Measurements from ENCODE around the gene TSPAN11. TPM values are rescaled to one million over a fixed set of nuclear protein-coding genes. Genes with fewer than 3 reads are reported as not detected.

The TSPAN11 gene
- total RNA-seq, 2 donors from 2014 or later, result 0.26 to 0.66 TPM

- 12 to 18% methylated on average over 2 of the region's 2 CpGs for WGBS, 2 donors
These were observed 9.5 kb downstream of the TSPAN11 start for GRCh38 chr12:30936036-30936435.

GRCh38 chr12:30939234-30939633, 12.7 kb downstream of the TSPAN11 start:
- H3K27me3 ChIP-seq, result no peaks in the 10 kb centered on the region
- WGBS, 2 donors, result 62 to 68% methylated on average over 4 of the region's 4 CpGs
- DNase-seq (no peak), ATAC-seq (no peak)
- H3K4me3 ChIP-seq, result no peak overlapping the region
- no peaks in the 10 kb centered on the region for H3K4me1 ChIP-seq
- H3K27ac ChIP-seq, result no peak overlapping the region
- H3K36me3 ChIP-seq (replicated peaks in 1 of 2; ENCODE audit: insufficient read depth in 1 of 2, low read depth in 2 of 2), result no peaks in the 10 kb centered on the region
- TF ChIP-seq CTCF (IDR thresholded peaks at IDR 0.05) (no peak), POLR2A (IDR thresholded peaks at IDR 0.05) (no peak)
- intact Hi-C loops (cut with DNase I), result no loop called here
- no peaks in the 10 kb centered on the region for H3K9me3 ChIP-seq

More at GRCh38 chr12:30936036-30936435, 9.5 kb downstream of the TSPAN11 start:
- TF ChIP-seq POLR2A (IDR thresholded peaks at IDR 0.05) (no peak), CTCF (IDR thresholded peaks at IDR 0.05) (no peak)
- Histone ChIP-seq H3K36me3 (replicated peaks in 1 of 2; ENCODE audit: insufficient read depth in 1 of 2, low read depth in 2 of 2) (no peaks in the 10 kb centered on the region), H3K4me3 (no peak overlapping the region), H3K4me1 (no peaks in the 10 kb centered on the region), H3K27me3 (no peaks in the 10 kb centered on the region), H3K27ac (no peak overlapping the region), H3K9me3 (no peaks in the 10 kb centered on the region)
- DNase-seq (no peak), ATAC-seq (no peak)
- intact Hi-C loops (cut with DNase I), result no loop called here

- DNase-seq, result no peak
- Histone ChIP-seq H3K36me3 (replicated peaks in 1 of 2; ENCODE audit: insufficient read depth in 1 of 2, low read depth in 2 of 2) (no peaks in the 10 kb centered on the region), H3K4me1 (no peaks in the 10 kb centered on the region), H3K27me3 (no peaks in the 10 kb centered on the region), H3K27ac (no peak overlapping the region), H3K9me3 (no peaks in the 10 kb centered on the region), H3K4me3 (no peak overlapping the region)
- 44 to 47% methylated on average over 1 of the region's 1 CpG for WGBS, 2 donors
- TF ChIP-seq CTCF (IDR thresholded peaks at IDR 0.05) (no peak), POLR2A (IDR thresholded peaks at IDR 0.05) (no peak)
- intact Hi-C loops (cut with DNase I), result no loop called here
- no peak for ATAC-seq
These were observed 15.9 kb downstream of the TSPAN11 start for GRCh38 chr12:30942486-30942885.

GRCh38 chr12:30942936-30943335, 16.4 kb downstream of the TSPAN11 start:
- DNase-seq (no peak), ATAC-seq (no peak)
- TF ChIP-seq POLR2A (IDR thresholded peaks at IDR 0.05), result no peak
- Histone ChIP-seq H3K9me3 (no peaks in the 10 kb centered on the region), H3K27me3 (no peaks in the 10 kb centered on the region), H3K27ac (no peak overlapping the region), H3K4me3 (no peak overlapping the region), H3K4me1 (no peaks in the 10 kb centered on the region), H3K36me3 (replicated peaks in 1 of 2; ENCODE audit: insufficient read depth in 1 of 2, low read depth in 2 of 2) (no peaks in the 10 kb centered on the region)
- WGBS, 2 donors, result 73 to 76% methylated on average over 6 to 7 of the region's 7 CpGs
- intact Hi-C loops (cut with DNase I), result no loop called here

GRCh38 chr12:30945443-30946164, 19.1 kb downstream of the TSPAN11 start:
- no peaks in the 10 kb centered on the region for H3K36me3 ChIP-seq (replicated peaks in 1 of 2; ENCODE audit: insufficient read depth in 1 of 2, low read depth in 2 of 2)
- intact Hi-C loops (cut with DNase I), result no loop called here
- H3K4me3 ChIP-seq, result no peak overlapping the region
- no peaks in the 10 kb centered on the region for H3K4me1 ChIP-seq
- no peaks in the 10 kb centered on the region for H3K27me3 ChIP-seq
- ATAC-seq, result no peak
- DNase-seq, result no peak
- H3K9me3 ChIP-seq, result no peaks in the 10 kb centered on the region
- 79 to 84% methylated on average over 8 to 11 of the region's 11 CpGs for WGBS, 2 donors
- no peak overlapping the region for H3K27ac ChIP-seq
- TF ChIP-seq POLR2A (IDR thresholded peaks at IDR 0.05) (no peak), CTCF (IDR thresholded peaks at IDR 0.05) (no peak)

Measured in body of pancreas (tissue), 4 donors.